Activated T-cell treated with anti-CD3 and anti-CD28 coated beads for 1 hour (primary cell): ENCODE data around the gene RPL12.

ENCODE experiments used
- DNase-seq: peaks from one replicate; pipeline ENCODE4 v3.0.0-alpha.2; 2020; ENCODE audit warnings: low read depth

The RPL12 gene

DNA sequence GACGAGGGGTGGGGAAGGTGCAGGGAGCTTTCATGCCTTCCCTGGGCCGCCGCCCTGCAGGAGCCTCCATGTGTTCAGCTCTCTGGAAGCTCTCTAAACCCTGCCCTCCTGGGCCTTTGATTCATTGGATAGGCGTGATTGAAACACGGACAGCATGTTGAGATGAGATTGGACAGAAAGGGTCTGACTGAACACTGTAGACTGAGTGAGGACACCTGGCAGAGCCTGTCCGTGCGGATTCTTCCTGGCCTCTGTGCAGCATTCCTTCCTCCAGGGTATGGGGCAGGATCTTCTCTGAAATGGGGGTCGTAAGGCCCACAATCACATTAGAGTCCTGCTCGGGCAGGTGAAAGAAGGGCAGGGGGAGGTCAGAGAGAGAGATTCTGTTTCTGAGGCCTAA, 12.8 kb downstream of the RPL12 start:
- DNase-seq = no peak

DNA sequence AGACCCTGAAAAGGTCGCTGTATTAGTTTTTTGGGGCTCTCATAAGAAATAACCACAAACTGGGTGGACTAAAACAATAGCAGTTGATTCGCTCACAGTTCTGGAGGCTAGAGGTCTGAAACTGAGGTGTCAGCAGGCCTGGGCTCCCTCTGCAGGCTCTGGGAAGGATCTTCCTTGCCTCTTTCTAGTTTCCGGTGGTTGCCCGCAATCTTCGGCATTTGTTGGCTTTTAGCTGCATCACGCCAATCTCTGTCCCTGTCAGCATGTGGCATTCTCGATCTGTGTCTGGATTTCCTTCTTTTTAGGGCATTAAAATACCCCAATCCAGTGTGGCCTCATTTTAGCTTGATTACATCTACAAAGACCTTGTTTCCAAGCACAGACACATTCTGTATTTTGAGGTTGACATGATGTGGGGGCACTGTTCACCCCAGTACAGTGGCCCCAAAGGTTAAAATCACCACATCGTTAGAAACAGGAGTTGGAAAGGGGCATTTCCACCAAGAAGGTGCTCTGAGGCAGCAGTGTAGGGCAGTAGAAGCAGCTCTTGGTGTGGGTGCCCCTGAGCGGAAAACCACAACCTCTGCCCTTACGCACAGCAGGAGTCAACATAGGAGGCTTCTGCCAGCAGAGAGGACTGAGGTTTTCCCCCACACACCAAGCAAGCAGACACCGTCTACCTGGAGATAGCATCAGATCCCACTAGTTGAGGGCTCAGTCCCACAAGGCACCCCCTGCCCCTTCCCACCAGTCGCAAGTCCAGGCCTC, 13.5 kb downstream of the RPL12 start:
- DNase-seq = no peak

DNA sequence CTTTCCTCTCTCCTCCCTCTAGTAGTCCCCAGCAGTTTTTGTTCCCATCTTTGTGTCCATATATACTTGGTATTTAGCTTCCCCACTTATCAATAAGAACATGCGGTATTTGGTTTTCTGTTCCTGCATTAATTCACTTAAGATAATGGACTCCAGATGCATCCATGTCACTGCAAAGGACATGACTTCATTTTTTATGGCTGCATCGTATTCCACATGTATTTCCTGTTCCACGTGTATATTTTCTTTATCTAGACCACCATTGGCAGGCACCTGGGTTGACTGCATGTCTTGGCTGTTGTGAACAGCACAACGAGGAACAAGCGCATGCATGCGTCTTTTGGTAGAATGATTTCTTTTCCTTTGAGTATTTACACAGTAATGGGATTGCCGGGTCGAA, 20.8 kb downstream of the RPL12 start:
- no peak for DNase-seq

DNA sequence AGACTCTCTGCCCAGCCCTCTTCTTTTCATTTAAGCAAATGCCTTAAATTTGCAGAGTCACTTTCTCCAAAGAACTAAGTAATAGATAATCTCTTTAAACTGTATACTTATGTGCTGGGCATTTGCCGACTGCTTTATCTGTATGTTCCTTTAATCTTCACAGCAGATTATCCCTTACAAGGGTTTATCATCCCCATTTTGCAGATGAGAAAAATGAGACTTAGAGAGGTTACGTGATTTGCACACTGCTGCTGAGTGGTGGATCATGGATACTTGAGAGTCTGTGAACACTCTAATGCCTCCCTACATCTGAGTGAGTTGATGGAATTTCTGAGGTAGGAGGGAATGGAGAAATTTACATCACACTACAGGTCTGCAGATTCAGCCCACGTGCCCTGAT, 22.9 kb downstream of the RPL12 start:
- DNase-seq = no peak

DNA sequence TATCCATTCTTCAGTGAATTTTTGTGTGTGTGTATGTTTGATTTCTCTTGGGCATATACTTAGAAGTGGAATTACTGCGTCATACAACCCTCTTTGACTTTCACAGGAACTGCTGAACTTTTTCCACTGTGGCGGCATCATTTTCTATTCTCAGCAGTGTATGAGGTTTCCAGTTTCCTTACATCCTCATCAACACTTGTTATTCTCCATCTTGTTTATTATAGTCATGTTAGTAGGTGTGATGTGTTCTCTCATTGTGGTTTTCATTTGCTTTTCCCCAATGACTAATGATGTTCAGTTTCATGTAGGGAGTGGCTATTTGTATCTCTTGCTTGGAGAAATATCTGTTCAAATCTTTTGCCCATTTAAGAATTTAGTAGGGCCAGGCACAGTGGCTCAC, 24.4 kb downstream of the RPL12 start:
- no peak for DNase-seq

DNA sequence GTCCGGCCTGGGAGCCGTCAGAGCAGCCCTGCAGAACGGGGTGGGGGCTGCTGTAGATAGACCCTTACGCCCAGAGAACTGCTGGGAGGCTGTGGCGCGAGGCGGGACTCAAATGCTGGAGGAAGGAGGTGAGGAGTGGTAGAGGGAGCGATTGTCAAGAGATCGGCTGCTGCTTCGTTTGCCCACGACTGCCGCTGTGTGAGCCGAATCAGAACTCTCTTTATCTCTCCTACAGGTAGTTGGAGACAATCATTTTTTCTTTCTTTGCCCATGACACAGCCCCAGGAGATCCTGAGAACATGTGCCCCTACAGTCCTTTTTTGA, 26.6 kb downstream of the RPL12 start:
- peak; percentile 20 for DNase-seq

DNA sequence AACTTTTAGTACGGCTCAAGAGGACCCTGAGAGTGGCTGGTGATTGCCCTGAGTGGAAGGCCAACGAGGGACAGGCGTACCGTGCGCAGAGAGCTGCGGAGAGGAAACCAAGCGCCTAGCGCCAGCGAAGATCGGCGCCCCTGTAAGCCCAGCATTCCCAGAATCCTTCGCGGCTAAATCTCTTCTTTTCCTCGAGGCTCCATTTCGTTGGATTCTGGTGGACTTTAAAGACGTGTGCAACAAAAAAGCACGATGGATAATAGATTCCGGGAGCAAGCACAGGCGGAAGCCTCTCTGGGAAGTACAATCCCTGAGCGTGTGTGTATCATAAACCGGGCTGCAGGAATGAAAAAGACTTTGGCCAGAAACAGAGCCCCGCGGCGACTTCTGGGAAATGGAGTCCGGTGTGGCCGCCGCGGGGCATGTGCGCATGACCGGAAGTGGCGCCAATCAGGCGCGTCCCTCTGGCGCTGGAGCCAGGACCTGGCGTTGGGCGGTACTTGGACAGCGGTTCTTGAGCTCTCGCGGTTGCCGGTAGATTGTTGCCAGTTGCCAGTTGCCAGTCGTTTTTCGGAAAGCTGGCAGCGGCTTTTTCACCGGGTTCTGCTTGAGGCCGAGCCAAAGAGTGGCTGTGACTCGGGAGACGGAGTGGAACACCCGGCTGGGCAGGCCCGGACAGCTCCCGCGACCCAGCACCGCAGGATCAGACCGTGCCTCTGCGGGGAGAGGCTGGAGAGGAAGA, 27.1 kb downstream of the RPL12 start, which contains the start of gene ZNF79:
ZNF79 (plus strand) TSS at position 449 of the 742 bp plus-strand sequence. CDS start 406 bp downstream, outside the sequence.
- peak; percentile 86 for DNase-seq

DNA sequence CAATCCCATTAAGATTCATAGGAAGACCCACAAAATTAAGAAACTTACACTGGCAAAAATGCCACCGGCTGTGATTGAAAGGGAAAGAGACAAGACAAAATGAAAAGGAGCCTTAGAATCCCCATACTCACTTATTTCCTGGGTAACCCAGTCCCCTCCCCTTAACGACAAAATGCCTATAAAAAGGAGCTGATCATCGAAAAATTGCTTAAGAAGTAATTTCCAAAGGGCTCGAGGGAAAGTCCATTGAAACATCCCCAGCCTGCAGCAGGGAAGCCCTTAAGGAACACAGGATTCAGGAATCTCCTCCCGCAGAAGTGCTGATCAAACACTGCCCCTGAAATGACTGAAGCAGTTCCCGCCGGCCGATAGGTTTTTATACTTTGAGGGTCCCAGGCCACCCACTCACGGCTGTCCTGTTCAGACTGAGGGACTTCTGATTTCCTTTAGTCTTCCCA, 27.7 kb downstream of the RPL12 start:
- no peak for DNase-seq

DNA sequence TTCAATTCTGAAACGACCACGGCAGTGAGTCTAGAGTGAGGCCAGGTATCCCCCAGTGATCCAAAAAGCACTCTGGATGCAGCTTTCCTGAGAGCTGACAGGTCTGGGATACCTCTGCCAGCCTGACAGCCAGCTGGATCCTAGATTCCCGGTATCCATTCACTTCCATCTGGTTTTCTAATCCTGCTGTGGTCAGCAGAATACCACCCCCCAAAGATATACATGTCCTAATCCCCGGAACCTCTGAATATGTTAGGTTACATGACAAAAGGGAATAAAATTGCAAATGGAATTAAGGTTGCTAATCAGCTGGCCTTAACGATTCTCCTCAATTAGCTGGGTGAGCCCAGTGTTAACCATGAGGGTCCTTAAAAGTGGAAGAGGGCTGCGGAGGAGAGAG, 28.4 kb downstream of the RPL12 start:
- DNase-seq = no peak

DNA sequence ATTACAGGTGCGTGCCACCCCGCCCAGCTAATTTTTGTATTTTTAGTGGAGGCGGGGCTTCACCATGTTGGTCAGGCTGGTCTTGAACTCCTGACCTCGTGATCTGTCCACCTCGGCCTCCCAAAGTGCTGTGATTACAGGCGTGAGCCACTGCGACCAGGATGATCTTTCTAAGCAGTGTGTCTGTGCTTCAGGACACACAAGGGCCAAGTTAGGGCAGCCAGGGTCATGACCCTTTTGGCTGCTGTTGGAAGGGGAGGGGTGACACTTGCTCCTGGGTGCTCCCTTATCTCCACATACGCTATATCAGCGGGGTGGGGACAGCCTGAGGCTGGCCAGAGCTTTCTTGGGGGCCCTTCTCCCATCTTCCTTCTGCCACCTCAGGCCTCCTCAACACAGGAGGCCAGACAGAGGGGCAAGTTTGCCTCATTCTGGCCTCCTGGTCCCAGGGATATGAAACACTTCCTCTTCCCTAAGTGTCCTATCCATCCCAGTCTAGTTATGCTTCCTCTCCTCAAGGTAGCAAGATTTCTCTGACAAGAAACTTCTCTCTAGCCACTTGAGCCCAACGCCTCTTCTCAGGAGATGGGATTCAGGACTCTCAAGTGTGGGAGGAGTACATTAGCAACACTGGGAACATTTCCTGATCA, 28.9 kb downstream of the RPL12 start:
- no peak for DNase-seq

DNA sequence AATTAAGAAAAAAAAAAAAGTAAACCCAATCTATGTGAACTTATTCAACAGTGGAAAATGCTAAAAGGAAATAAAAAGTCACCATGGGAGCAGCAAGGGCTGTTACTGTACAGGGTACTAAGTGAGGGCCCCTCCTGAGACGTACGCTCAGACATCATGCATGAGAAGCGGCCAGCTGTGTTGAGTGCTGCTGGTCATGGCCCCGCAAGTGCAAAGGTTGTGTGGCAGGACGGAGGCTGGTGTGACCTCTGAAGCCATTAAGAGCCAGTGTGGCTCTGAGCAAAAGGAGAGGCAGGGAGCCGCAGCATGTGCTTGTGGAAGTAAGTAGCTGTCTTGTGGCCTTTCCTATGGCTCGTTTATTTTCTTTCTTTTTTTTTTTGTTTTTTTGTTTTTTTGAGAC, 30.1 kb downstream of the RPL12 start:
- DNase-seq = no peak

DNA sequence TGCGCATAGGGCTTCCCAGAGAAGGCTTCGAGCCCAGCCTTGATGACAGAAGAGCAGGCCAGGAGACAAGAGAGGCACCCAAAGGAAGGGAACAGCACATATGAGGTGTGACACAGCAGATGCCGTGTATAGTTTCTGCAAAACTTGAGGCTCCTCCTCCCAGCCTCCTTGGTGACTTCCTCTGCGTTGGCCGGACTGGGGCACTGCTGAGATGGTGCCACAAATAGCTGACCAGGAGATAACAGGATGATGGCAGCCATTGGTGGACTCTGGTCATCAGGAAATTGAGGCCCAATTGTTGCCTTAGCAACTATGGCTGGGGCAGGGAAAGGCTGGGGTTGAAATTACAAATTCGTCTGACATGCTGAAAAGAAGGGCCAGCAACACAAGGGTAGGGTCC, 31.9 kb downstream of the RPL12 start:
- DNase-seq = no peak

DNA sequence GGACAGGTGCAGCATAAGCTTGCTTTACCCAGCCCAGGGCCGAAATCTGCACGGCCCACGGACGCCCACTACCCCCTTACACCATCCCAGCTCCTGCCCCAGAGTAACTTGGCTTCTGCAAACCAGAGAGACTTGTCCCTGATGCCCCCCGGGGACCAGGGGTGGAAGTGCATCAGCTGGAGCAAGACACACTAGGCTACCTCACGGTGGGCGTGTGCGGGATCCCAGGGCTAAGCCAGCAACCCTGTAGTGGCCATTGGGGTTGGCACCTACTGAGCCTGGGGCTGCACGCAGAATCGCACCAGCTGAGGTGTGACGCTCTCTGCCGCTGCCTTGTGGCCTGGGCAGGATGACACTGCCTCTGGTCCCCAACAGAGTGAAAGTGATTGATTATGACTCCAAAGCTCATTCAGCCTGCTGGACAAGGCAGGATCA, 33.2 kb downstream of the RPL12 start:
- peak; percentile 25 for DNase-seq

DNA sequence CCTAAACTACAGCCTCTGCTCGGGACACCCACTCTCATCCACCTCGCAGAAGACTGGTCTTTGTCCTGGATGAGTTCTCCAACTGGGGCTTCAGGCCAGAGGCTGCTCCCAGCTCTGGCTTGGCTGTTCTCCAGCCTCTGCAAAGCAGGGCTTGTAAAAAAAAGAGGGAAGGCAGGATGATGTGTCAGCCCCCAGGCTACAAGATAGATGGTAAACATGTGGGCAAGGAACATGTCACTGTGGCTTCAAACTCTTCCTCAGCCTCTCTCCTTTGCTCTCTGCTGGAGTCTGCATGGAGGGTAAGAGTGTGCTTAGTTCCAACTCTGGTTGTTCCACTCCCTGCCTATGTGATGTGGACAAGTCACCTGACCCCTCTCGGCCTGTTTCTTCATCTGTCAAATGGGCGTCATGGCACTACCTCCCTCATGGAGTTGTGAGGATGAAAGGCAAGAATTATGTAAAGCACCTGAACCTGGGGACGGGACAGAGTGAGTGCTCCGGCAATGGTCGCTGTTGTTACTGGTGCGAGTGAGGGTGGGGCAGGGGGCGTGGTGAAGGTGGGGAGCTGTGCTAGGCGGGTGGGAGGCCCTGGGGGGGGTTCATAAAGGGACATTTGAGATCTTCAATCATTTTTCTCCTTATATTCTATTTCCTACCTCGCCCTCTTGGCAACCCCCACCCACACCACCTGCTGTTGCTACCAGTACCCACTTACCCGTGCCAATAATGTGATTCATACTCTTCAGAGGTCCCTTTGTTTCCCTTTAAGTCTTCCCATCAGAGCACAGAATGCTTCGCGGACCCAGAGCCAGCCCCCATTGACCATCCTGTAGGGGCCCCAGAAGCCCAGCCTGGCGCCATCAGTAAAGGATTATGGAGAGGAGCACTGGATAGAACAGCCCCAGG, 33.8 kb downstream of the RPL12 start:
- no peak for DNase-seq

DNA sequence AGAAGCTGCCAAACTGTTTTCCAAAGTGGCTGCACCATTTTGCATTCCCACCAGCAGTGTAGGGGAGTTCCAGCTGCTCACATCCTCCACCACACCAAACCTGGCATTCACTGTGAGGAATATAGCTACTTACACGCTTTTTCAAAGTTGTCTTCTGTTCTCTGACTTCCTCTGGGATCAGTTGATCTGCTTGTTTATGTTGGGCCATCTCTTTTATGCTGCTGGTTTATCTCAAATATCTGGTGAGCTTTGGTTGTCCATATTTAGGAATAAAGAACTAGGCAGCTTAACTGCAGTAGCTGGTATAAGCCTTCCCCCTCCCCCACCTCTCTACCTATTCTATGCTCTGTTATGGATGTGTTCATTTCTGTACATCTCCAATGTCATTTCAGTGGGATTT, 35.5 kb downstream of the RPL12 start:
- DNase-seq = no peak

DNA sequence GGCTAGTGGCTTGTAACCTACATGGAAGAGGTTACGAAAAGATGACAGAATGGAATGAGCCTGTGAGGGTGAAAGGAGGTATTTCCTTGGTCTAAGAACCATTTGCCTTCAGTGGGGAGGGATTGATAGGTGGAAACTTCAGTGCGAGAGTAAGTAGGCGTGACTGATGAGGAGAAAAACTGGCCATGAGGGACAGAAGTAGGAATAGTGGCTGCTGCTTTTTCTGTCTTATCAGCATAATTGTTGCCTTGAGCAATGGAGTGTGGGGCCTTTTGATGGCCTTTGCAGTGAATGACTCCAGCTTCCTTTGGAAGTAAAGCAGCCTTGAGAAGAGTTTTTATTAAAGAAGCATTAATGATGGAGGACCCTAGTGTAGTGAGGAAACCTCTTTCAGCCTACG, 36.1 kb downstream of the RPL12 start:
- no peak for DNase-seq

DNA sequence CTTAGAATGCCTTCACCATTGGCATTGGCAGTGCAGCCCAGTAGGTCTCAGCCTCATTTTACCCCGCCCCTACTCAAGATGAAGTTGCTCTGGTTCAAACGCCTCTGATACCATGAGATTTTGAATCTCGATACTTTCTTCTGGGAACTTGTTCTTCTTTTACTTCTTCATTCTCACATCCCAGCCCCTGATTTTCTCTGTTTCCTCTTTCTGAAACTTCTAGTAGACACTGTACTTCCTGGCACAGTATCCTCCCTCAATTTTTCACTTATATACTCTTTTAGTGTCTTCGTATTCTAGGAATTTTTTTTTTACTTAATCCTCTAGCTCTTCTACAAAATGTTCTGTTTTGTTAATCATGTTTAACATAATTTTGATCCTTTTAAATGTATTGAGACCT, 40.1 kb downstream of the RPL12 start:
- no peak for DNase-seq

DNA sequence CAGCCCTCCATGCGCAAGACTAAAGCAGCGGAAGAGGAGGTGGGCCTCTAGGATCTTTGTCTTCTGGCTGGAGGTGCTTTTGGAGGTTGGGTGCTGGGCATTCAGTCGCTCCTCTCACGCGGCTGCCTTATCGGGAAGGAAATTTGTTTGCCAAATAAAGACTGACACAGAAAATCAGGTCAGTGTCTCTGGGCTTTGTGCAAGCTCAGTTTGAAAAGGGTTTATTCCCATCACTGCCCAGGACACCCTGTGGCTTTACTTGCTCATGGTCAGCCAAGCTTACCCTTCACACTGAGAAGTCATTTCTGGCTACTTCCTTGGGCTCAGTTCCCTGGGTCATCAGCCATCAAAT, 43.7 kb downstream of the RPL12 start:
- no peak for DNase-seq

DNA sequence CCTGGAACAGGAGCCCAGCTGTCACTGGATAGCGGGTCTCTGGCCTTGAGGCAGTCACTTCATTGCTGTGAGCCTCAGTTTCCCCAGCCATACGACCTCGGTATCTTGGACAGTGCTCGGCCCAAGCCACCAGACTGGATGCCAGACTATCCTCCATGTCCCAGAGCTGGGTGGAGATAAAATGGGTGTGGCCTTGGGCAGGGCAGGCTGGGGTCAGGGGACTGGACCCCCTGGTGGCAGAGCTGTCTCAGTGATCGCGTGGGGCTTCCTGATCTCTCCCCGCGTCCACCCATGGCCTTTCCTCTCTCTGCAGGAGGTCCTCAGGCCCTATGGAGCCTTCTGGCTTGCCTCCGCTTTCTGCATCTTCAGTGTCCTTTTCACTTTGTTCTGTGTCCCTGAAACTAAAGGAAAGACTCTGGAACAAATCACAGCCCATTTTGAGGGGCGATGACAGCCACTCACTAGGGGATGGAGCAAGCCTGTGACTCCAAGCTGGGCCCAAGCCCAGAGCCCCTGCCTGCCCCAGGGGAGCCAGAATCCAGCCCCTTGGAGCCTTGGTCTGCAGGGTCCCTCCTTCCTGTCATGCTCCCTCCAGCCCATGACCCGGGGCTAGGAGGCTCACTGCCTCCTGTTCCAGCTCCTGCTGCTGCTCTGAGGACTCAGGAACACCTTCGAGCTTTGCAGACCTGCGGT, 44.3 kb downstream of the RPL12 start:
- DNase-seq = no peak

DNA sequence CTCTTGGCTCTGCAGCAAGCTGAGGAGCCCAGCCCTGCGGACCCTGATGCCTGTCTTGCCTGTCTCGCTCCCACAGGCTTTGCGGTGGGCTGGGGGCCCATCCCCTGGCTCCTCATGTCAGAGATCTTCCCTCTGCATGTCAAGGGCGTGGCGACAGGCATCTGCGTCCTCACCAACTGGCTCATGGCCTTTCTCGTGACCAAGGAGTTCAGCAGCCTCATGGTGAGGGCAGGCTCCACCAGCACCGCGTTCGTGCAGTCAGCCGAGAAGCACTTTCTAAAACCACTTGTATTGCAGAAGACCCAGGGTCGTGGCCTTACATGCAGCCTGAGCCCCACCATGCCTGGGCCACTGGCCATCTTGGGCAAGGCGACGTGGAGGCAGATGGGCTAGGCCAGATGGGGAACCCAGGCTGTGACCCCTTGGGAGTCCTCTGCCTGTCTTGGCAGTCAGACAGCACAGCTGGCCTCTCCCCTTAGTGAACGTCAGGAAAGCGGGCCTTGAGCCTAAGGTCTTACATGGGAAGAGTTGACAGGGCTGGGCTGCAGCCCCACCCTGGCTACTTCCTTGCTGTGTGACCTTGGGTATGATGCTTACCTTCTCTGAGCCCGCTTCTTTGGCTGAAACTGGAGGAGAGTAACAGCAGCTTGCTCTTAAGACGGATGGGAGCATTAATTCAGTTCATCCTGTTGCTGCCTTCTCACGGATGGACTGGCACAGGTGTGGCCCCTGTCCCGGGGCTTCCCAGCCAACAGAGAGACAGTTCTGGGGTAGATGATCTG, 45.7 kb downstream of the RPL12 start:
- DNase-seq = no peak

DNA sequence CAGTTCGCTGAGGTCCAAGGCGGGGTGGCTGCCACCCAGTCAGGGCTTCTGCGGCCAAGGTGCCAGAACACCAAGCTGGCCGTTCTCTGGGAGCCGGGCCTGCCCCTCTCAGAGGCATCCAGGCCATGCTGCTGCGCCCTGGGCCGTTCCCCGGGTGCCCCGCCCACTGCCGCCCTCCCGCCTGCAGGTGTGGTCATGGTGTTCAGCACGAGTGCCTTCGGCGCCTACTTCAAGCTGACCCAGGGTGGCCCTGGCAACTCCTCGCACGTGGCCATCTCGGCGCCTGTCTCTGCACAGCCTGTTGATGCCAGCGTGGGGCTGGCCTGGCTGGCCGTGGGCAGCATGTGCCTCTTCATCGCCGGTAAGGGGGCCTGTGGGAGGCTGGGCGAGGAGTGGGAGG, 46.6 kb downstream of the RPL12 start:
- DNase-seq = no peak
